ENCODE data around the gene THSD7A. TPM values are rescaled to one million over a fixed set of nuclear protein-coding genes. Genes with fewer than 3 reads are reported as not detected.

Gene THSD7A
- total RNA-seq, 2 experiments from 2014 or later, result not detected

- H3K36me3 Mint-ChIP-seq (ENCODE audit: low read depth), result no peaks in the 10 kb centered on the region
- H3K4me3 Mint-ChIP-seq, result no peak overlapping the region
- H3K9me3 Mint-ChIP-seq (ENCODE audit: low read depth), result no peaks in the 10 kb centered on the region
- no peaks in the 10 kb centered on the region for H3K4me1 Mint-ChIP-seq
- H3K27ac Mint-ChIP-seq, result no peak overlapping the region
- CTCF ChIA-PET, result no interaction called here
- DNase-seq (no peak), ATAC-seq (no peak)
- POLR2A ChIA-PET, result no interaction called here
- intact Hi-C loops (cut with DNase I, micrococcal nuclease), result no loop called here
- H3K27me3 Mint-ChIP-seq, result no peaks in the 10 kb centered on the region
Observed at GRCh38 chr7:11615174-11615573, 216.8 kb downstream of the THSD7A start.

GRCh38 chr7:11613292-11613930 is 218.6 kb downstream of the THSD7A start:
- H3K4me3 Mint-ChIP-seq, result no peak overlapping the region
- intact Hi-C loops (cut with DNase I, micrococcal nuclease), result no loop called here
- H3K27me3 Mint-ChIP-seq, result no peaks in the 10 kb centered on the region
- no peak for ATAC-seq
- no peaks in the 10 kb centered on the region for H3K4me1 Mint-ChIP-seq
- no peaks in the 10 kb centered on the region for H3K36me3 Mint-ChIP-seq (ENCODE audit: low read depth)
- no peak for DNase-seq
- no peaks in the 10 kb centered on the region for H3K9me3 Mint-ChIP-seq (ENCODE audit: low read depth)
- H3K27ac Mint-ChIP-seq, result no peak overlapping the region
- ChIA-PET CTCF (no interaction called here), POLR2A (no interaction called here)

- intact Hi-C loops (cut with DNase I, micrococcal nuclease), result no loop called here
- H3K4me1 Mint-ChIP-seq, result no peaks in the 10 kb centered on the region
- H3K36me3 Mint-ChIP-seq (ENCODE audit: low read depth), result no peaks in the 10 kb centered on the region
- ChIA-PET CTCF (no interaction called here), POLR2A (no interaction called here)
- H3K4me3 Mint-ChIP-seq, result no peak overlapping the region
- ATAC-seq, result no peak
- no peaks in the 10 kb centered on the region for H3K9me3 Mint-ChIP-seq (ENCODE audit: low read depth)
- H3K27me3 Mint-ChIP-seq, result no peaks in the 10 kb centered on the region
- no peak for DNase-seq
- H3K27ac Mint-ChIP-seq, result no peak overlapping the region
Observed at GRCh38 chr7:11612737-11613136, 219.3 kb downstream of the THSD7A start.

GRCh38 chr7:11609096-11609670 is 222.8 kb downstream of the THSD7A start:
- POLR2A ChIA-PET, result no interaction called here
- H3K27me3 Mint-ChIP-seq, result no peaks in the 10 kb centered on the region
- ATAC-seq (no peak), DNase-seq (no peak)
- H3K36me3 Mint-ChIP-seq (ENCODE audit: low read depth), result no peaks in the 10 kb centered on the region
- H3K4me3 Mint-ChIP-seq, result no peak overlapping the region
- no peaks in the 10 kb centered on the region for H3K4me1 Mint-ChIP-seq
- intact Hi-C loops (cut with DNase I, micrococcal nuclease), result no loop called here
- H3K27ac Mint-ChIP-seq, result no peak overlapping the region
- H3K9me3 Mint-ChIP-seq (ENCODE audit: low read depth), result no peaks in the 10 kb centered on the region
- CTCF ChIA-PET, result no interaction called here

GRCh38 chr7:11607686-11608085 is 224.3 kb downstream of the THSD7A start:
- Mint-ChIP-seq H3K4me3 (no peak overlapping the region), H3K27ac (no peak overlapping the region), H3K36me3 (ENCODE audit: low read depth) (no peaks in the 10 kb centered on the region), H3K27me3 (no peaks in the 10 kb centered on the region), H3K9me3 (ENCODE audit: low read depth) (no peaks in the 10 kb centered on the region), H3K4me1 (no peaks in the 10 kb centered on the region)
- no peak for ATAC-seq
- intact Hi-C loops (cut with DNase I, micrococcal nuclease), result no loop called here
- CTCF ChIA-PET, result no interaction called here
- no peak for DNase-seq
- POLR2A ChIA-PET, result no interaction called here

- intact Hi-C loops (cut with DNase I, micrococcal nuclease), result no loop called here
- no peak for DNase-seq
- Mint-ChIP-seq H3K4me1 (no peaks in the 10 kb centered on the region), H3K4me3 (no peak overlapping the region), H3K36me3 (ENCODE audit: low read depth) (no peaks in the 10 kb centered on the region), H3K9me3 (ENCODE audit: low read depth) (no peaks in the 10 kb centered on the region), H3K27ac (no peak overlapping the region), H3K27me3 (no peaks in the 10 kb centered on the region)
- POLR2A ChIA-PET, result no interaction called here
- ATAC-seq, result no peak
- CTCF ChIA-PET, result no interaction called here
Observed at GRCh38 chr7:11605749-11606148, 226.2 kb downstream of the THSD7A start.

GRCh38 chr7:11604505-11604904 is 227.5 kb downstream of the THSD7A start:
- ATAC-seq (no peak), DNase-seq (no peak)
- Mint-ChIP-seq H3K27ac (no peak overlapping the region), H3K36me3 (ENCODE audit: low read depth) (no peaks in the 10 kb centered on the region), H3K4me1 (no peaks in the 10 kb centered on the region), H3K4me3 (no peak overlapping the region), H3K9me3 (ENCODE audit: low read depth) (peaks cover 1% of the 10 kb centered on the region), H3K27me3 (no peaks in the 10 kb centered on the region)
- intact Hi-C loops (cut with DNase I, micrococcal nuclease), result no loop called here
- ChIA-PET CTCF (no interaction called here), POLR2A (no interaction called here)

GRCh38 chr7:11601761-11602160 is 230.2 kb downstream of the THSD7A start:
- DNase-seq (no peak), ATAC-seq (no peak)
- Mint-ChIP-seq H3K9me3 (ENCODE audit: low read depth) (peaks cover 5% of the 10 kb centered on the region), H3K27ac (no peak overlapping the region), H3K4me3 (no peak overlapping the region), H3K4me1 (no peaks in the 10 kb centered on the region), H3K36me3 (ENCODE audit: low read depth) (no peaks in the 10 kb centered on the region), H3K27me3 (no peaks in the 10 kb centered on the region)
- ChIA-PET POLR2A (no interaction called here), CTCF (no interaction called here)
- intact Hi-C loops (cut with DNase I, micrococcal nuclease), result no loop called here

GRCh38 chr7:11593322-11593721 is 238.7 kb downstream of the THSD7A start:
- no peak overlapping the region for H3K4me3 Mint-ChIP-seq
- ChIA-PET CTCF (no interaction called here), POLR2A (no interaction called here)
- no peaks in the 10 kb centered on the region for H3K27me3 Mint-ChIP-seq
- H3K4me1 Mint-ChIP-seq, result no peaks in the 10 kb centered on the region
- H3K36me3 Mint-ChIP-seq (ENCODE audit: low read depth), result no peaks in the 10 kb centered on the region
- intact Hi-C loops (cut with DNase I, micrococcal nuclease), result no loop called here
- no peak for DNase-seq
- ATAC-seq, result no peak
- peaks cover 3% of the 10 kb centered on the region for H3K9me3 Mint-ChIP-seq (ENCODE audit: low read depth)
- H3K27ac Mint-ChIP-seq, result no peak overlapping the region

- H3K4me3 Mint-ChIP-seq, result no peak overlapping the region
- no peaks in the 10 kb centered on the region for H3K4me1 Mint-ChIP-seq
- no peak overlapping the region for H3K27ac Mint-ChIP-seq
- intact Hi-C loops (cut with DNase I, micrococcal nuclease), result no loop called here
- CTCF ChIA-PET, result no interaction called here
- H3K27me3 Mint-ChIP-seq, result no peaks in the 10 kb centered on the region
- H3K9me3 Mint-ChIP-seq (ENCODE audit: low read depth), result no peaks in the 10 kb centered on the region
- ATAC-seq (no peak), DNase-seq (no peak)
- no peaks in the 10 kb centered on the region for H3K36me3 Mint-ChIP-seq (ENCODE audit: low read depth)
- POLR2A ChIA-PET, result no interaction called here
Observed at GRCh38 chr7:11592699-11593098, 239.3 kb downstream of the THSD7A start.

- H3K4me1 Mint-ChIP-seq, result no peaks in the 10 kb centered on the region
- ChIA-PET POLR2A (no interaction called here), CTCF (no interaction called here)
- no peak overlapping the region for H3K27ac Mint-ChIP-seq
- DNase-seq, result no peak
- no peaks in the 10 kb centered on the region for H3K27me3 Mint-ChIP-seq
- no peak overlapping the region for H3K4me3 Mint-ChIP-seq
- intact Hi-C loops (cut with DNase I, micrococcal nuclease), result no loop called here
- no peaks in the 10 kb centered on the region for H3K9me3 Mint-ChIP-seq (ENCODE audit: low read depth)
- ATAC-seq, result no peak
- H3K36me3 Mint-ChIP-seq (ENCODE audit: low read depth), result no peaks in the 10 kb centered on the region
Observed at GRCh38 chr7:11591943-11592342, 240.1 kb downstream of the THSD7A start.

GRCh38 chr7:11591055-11591633 is 240.9 kb downstream of the THSD7A start:
- H3K27ac Mint-ChIP-seq, result no peak overlapping the region
- H3K9me3 Mint-ChIP-seq (ENCODE audit: low read depth), result no peaks in the 10 kb centered on the region
- no peaks in the 10 kb centered on the region for H3K36me3 Mint-ChIP-seq (ENCODE audit: low read depth)
- H3K4me3 Mint-ChIP-seq, result no peak overlapping the region
- DNase-seq, result no peak
- POLR2A ChIA-PET, result no interaction called here
- intact Hi-C loops (cut with DNase I, micrococcal nuclease), result no loop called here
- CTCF ChIA-PET, result no interaction called here
- H3K27me3 Mint-ChIP-seq, result no peaks in the 10 kb centered on the region
- no peaks in the 10 kb centered on the region for H3K4me1 Mint-ChIP-seq
- no peak for ATAC-seq

Measured in activated CD4-positive, alpha-beta T cell treated with anti-CD3 and anti-CD28 coated beads for 36 hours (primary cell).